ENCODE data around the gene PTN.

DNA sequence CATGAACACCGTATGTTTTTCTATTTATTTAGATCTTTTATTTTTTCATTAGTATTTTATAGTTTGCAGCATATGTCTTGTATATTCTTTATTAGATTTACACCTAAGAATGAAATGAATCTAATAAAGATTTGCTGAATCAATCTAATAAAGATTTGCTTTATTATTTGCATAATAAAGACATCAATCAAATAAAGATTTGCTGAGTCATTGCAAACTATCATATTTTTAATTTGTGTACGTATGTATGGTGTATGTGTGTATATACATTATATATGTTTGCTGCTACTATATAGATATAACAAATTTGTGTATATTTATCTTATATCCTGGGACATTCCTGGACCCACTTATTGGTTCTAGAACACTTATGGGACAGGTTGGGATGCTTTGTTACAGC lies 147.5 kb downstream of the PTN start:
- no peak for TF ChIP-seq ZNF501 (CRISPR knock-in tag; IDR thresholded peaks at IDR 0.05)
- no peak for TF ChIP-seq NFIC (IDR thresholded peaks at IDR 0.05; ENCODE audit: low read length)

Measured in HepG2 (cell line).